Measurements from ENCODE around the gene REELD1. TPM values are rescaled to one million over a fixed set of nuclear protein-coding genes. Genes with fewer than 3 reads are reported as not detected.

The REELD1 gene
- total RNA-seq, 1 experiment from 2014 or later, result not detected

GRCh38 chr4:146273204-146273901, 59.0 kb downstream of the REELD1 start:
- Histone ChIP-seq H3K9ac (ENCODE audit: extremely low read depth, insufficient read length, low read length) (no peak overlapping the region), H3T11ph (ENCODE audit: low read length) (no peak overlapping the region), H2BK12ac (ENCODE audit: insufficient read length, low read depth, low read length) (no peak overlapping the region), H4K8ac (replicated peaks; ENCODE audit: insufficient read length, low read depth, low read length) (no peak overlapping the region), H3K9me3 (ENCODE audit: control insufficient read depth, low read depth, low read length) (no peaks in the 10 kb centered on the region), H2AK5ac (ENCODE audit: insufficient read length, low read length) (no peak overlapping the region), H2BK120ac (ENCODE audit: low read depth, low read length, poor library complexity, severe bottlenecking) (no peak overlapping the region), H3K56ac (ENCODE audit: insufficient read length, low read depth, low read length) (no peak overlapping the region), H3K27me3 (ENCODE audit: insufficient read depth, low read length) (no peaks in the 10 kb centered on the region), H3K14ac (ENCODE audit: insufficient read depth, low read length) (no peak overlapping the region), H2BK15ac (ENCODE audit: low read depth, low read length) (no peak overlapping the region), H2BK20ac (ENCODE audit: low read depth, low read length, poor library complexity, severe bottlenecking) (no peak overlapping the region), H4K20me1 (ENCODE audit: control insufficient read depth, insufficient read depth, insufficient read length) (no peaks in the 10 kb centered on the region), H3K27ac (ENCODE audit: insufficient read length, low read depth, low read length) (no peak overlapping the region), H3K23ac (ENCODE audit: insufficient read length, low read depth, low read length) (no peak overlapping the region), H3K18ac (ENCODE audit: insufficient read length, low read depth, low read length) (no peak overlapping the region), H3K79me2 (ENCODE audit: insufficient read depth, low read length) (no peaks in the 10 kb centered on the region), H2BK5ac (ENCODE audit: insufficient read length, low read length) (no peak overlapping the region), H2AFZ (ENCODE audit: low read length) (no peak overlapping the region), H3K4ac (ENCODE audit: low read depth, low read length) (no peak overlapping the region), H4K91ac (ENCODE audit: insufficient read length, low read depth, low read length) (no peak overlapping the region), H3K4me2 (ENCODE audit: insufficient read depth, insufficient read length, low read length) (no peak overlapping the region), H4K5ac (ENCODE audit: insufficient read length, low read depth, low read length) (no peak overlapping the region), H3K4me1 (ENCODE audit: insufficient read depth, low read length) (no peaks in the 10 kb centered on the region), H3K79me1 (ENCODE audit: insufficient read depth, low read depth, low read length, poor library complexity, severe bottlenecking) (no peaks in the 10 kb centered on the region), H3K23me2 (ENCODE audit: insufficient read length, low read depth, low read length, poor library complexity, severe bottlenecking) (no peaks in the 10 kb centered on the region)
- Mint-ChIP-seq H3K27ac (no peak overlapping the region), H3K4me3 (no peak overlapping the region), H3K36me3 (ENCODE audit: insufficient read depth in 1 of 3, low read depth in 3 of 3) (no peaks in the 10 kb centered on the region), H3K27me3 (ENCODE audit: low read depth) (no peaks in the 10 kb centered on the region), H3K9me3 (no peaks in the 10 kb centered on the region), H3K4me1 (no peaks in the 10 kb centered on the region)
- WGBS (ENCODE audit: extremely low coverage, insufficient read length, low lambda C conversion rate), result no CpG with 5 or more reads among the region's 5 CpGs
- no peak for DNase-seq
- TF ChIP-seq, protein P1, sequence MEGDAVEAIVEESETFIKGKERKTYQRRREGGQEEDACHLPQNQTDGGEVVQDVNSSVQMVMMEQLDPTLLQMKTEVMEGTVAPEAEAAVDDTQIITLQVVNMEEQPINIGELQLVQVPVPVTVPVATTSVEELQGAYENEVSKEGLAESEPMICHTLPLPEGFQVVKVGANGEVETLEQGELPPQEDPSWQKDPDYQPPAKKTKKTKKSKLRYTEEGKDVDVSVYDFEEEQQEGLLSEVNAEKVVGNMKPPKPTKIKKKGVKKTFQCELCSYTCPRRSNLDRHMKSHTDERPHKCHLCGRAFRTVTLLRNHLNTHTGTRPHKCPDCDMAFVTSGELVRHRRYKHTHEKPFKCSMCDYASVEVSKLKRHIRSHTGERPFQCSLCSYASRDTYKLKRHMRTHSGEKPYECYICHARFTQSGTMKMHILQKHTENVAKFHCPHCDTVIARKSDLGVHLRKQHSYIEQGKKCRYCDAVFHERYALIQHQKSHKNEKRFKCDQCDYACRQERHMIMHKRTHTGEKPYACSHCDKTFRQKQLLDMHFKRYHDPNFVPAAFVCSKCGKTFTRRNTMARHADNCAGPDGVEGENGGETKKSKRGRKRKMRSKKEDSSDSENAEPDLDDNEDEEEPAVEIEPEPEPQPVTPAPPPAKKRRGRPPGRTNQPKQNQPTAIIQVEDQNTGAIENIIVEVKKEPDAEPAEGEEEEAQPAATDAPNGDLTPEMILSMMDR (conservative IDR thresholded peaks at IDR 0.05), result no peak

Data from H9 (cell line).